Fibroblast of lung (primary cell): ENCODE measurements around the gene TSPY10.
"Not testable (repeated sequence)": the region's sequence is repeated elsewhere in the genome, so short reads cannot be mapped to it uniquely, and the experiment has no call there.

Experiments
- CTCF ChIP-seq, 2 donors: IDR thresholded peaks in 1 of 2; conservative IDR thresholded peaks in 1 of 2; 1 replicate in 1 of 2; 2 replicates in 1 of 2; pipeline ENCODE4 v1.5.1; 2011 to 2012; ENCODE audit warnings: low read length in 2 of 2, control low read depth in 1 of 2, inconsistent platforms in 1 of 2, low read depth in 1 of 2, mild to moderate bottlenecking in 1 of 2
- EZH2 ChIP-seq: IDR thresholded peaks from 2 replicates; pipeline ENCODE4 v1.5.1; 2012; ENCODE audit warnings: low read length, control low read depth, mild to moderate bottlenecking; ENCODE audit errors: missing control alignments

GRCh38 chrY:9516287-9516686 lies 11.4 kb upstream of the TSPY10 start:
- not testable (repeated sequence) for TF ChIP-seq EZH2; CTCF (conservative IDR thresholded peaks at IDR 0.05 in 1 of 2, IDR thresholded peaks at IDR 0.05 in 1 of 2; ENCODE audit: low read depth in 1 of 2, low read length in 2 of 2)
